ENCODE measurements around the gene PF4V1. TPM values are rescaled to one million over a fixed set of nuclear protein-coding genes. Genes with fewer than 3 reads are reported as not detected.

PF4V1 gene, protein sequence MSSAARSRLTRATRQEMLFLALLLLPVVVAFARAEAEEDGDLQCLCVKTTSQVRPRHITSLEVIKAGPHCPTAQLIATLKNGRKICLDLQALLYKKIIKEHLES
- not detected in 2 replicates for total RNA-seq

DNA sequence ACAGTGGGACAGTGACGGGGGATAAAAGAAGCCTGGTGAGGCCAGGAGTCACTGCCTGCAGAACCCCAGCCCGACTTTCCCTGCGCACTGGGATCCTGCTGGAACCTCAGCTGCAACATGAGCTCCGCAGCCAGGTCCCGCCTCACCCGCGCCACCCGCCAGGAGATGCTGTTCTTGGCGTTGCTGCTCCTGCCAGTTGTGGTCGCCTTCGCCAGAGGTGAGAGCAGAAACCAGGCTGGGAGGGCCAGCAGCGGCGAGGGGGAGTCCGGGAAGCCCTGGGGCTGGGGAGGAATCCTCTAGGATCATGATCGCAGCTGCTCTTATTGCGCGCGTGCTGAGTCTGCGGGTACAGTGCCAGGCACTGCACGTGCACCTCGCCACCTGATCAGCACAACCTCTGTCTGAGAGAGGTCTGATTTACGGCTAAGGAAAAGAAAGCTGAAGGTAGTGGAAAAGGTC is at the start of gene PF4V1:
Gene PF4V1, plus strand, starts transcription at position 51 of the 459 bp plus-strand sequence. Its CDS starts 67 bp downstream, at position 118.

DNA sequence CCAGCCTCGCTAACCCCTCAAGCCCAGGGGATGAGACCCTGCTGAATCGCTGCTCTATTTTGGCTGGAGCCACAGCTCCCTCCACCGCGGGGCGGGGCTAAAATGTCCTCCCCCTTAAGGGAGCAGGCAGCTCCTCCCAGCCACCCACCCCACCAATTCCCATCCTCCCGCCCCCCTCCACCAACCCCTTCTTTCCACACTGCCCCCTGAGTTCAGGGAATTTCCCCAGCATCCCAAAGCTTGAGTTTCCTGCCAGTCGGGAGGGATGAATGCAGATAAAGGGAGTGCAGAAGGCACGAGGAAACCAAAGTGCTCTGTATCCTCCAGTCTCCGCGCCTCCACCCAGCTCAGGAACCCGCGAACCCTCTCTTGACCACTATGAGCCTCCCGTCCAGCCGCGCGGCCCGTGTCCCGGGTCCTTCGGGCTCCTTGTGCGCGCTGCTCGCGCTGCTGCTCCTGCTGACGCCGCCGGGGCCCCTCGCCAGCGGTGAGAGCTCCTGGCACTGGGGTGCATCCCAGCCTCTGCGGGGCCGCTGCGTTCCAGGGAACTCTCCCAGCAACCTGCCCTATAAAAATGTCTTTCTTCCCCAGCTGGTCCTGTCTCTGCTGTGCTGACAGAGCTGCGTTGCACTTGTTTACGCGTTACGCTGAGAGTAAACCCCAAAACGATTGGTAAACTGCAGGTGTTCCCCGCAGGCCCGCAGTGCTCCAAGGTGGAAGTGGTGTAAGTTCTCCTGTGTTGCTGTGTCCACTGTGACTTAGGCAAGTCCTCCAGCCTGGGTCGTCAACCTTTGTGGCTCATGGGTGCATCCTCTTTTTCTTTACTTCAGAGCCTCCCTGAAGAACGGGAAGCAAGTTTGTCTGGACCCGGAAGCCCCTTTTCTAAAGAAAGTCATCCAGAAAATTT is 16.5 kb upstream of the PF4V1 start, which contains the start of gene CXCL6:
Gene CXCL6, plus strand, starts transcription at position 306 of the 907 bp plus-strand sequence. Its CDS starts 73 bp downstream, at position 379.

DNA sequence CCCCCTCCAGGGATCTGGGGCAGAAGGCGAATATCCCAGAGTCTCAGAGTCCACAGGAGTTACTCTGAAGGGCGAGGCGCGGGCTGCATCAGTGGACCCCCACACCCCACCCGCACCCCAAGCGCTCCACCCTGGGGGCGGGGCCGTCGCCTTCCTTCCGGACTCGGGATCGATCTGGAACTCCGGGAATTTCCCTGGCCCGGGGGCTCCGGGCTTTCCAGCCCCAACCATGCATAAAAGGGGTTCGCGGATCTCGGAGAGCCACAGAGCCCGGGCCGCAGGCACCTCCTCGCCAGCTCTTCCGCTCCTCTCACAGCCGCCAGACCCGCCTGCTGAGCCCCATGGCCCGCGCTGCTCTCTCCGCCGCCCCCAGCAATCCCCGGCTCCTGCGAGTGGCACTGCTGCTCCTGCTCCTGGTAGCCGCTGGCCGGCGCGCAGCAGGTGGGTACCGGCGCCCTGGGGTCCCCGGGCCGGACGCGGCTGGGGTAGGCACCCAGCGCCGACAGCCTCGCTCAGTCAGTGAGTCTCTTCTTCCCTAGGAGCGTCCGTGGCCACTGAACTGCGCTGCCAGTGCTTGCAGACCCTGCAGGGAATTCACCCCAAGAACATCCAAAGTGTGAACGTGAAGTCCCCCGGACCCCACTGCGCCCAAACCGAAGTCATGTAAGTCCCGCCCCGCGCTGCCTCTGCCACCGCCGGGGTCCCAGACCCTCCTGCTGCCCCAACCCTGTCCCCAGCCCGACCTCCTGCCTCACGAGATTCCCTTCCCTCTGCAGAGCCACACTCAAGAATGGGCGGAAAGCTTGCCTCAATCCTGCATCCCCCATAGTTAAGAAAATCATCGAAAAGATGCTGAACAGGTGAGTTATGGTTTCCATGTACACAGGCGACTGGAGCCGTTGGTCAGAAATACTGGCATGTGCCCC is 16.3 kb downstream of the PF4V1 start, which contains the start of gene CXCL1:
Gene CXCL1, plus strand, starts transcription at position 264 of the 926 bp plus-strand sequence. Its CDS starts 78 bp downstream, at position 342.

Other genes starting within 250 kb of the PF4V1 start
- gene RASSF6, start 232.9 kb upstream of the PF4V1 start, total RNA-seq, result not detected in 2 replicates
- 3.7 and 69.8 TPM in 2 replicates for gene CXCL8, start 112.7 kb upstream of the PF4V1 start, total RNA-seq
- under 0.01 TPM in 1 of 2 replicates, not detected in the other for gene CXCL6, start 16.6 kb upstream of the PF4V1 start, total RNA-seq
- 1.0 and 5.3 TPM in 2 replicates for gene CXCL1, start 16.1 kb downstream of the PF4V1 start, total RNA-seq
- not detected in 2 replicates for gene PF4, start 128.7 kb downstream of the PF4V1 start, total RNA-seq
- gene PPBP, start 134.9 kb downstream of the PF4V1 start, total RNA-seq, result not detected in 2 replicates
- gene CXCL5, start 145.4 kb downstream of the PF4V1 start, total RNA-seq, result 0.09 and 0.11 TPM in 2 replicates
- 0.33 and 0.43 TPM in 2 replicates for gene CXCL3, start 185.4 kb downstream of the PF4V1 start, total RNA-seq
- 1.1 and 2.3 TPM in 2 replicates for gene CXCL2, start 245.9 kb downstream of the PF4V1 start, total RNA-seq

All from dermis lymphatic vessel endothelial cell (primary cell).